Stomach (tissue), 9 donors: Measurements from ENCODE around the gene UTS2. TPM values are rescaled to one million over a fixed set of nuclear protein-coding genes. Genes with fewer than 3 reads are reported as not detected.

ENCODE experiments used
- DNase-seq, 2 donors: peaks; one replicate each; pipeline versions ENCODE4 v3.0.0 to v3.0.0-alpha.2; 2013 to 2019
- H3K27ac ChIP-seq, 5 donors: fragments of 200-600 bp in 4 of 5; sonication (generic) in 4 of 5; one replicate each; pipeline ENCODE4 v1.5.1; 2013 to 2019; ENCODE audit warnings: mild to moderate bottlenecking in 1 of 5, moderate library complexity in 1 of 5
- H3K27me3 ChIP-seq, 3 donors: fragments of 200-600 bp; sonication (generic); one replicate each; pipeline ENCODE4 v1.5.1; 2017 to 2019; ENCODE audit warnings: mixed run types in 1 of 3
- H3K36me3 ChIP-seq, 4 donors: fragments of 200-600 bp; sonication (generic); 1 replicate in 3 of 4; 2 replicates in 1 of 4; pipeline ENCODE4 v1.5.1; 2016 to 2019
- H3K4me1 ChIP-seq, 4 donors: fragments of 200-600 bp; sonication (generic); one replicate each; pipeline ENCODE4 v1.5.1; 2016 to 2019
- H3K4me3 ChIP-seq, 4 donors: fragments of 200-600 bp; sonication (generic) in 3 of 4; one replicate each; pipeline ENCODE4 v1.5.1; 2016 to 2019; ENCODE audit warnings: mild to moderate bottlenecking in 1 of 4
- H3K9me3 ChIP-seq, 4 donors: fragments of 200-600 bp; sonication (generic); one replicate each; pipeline ENCODE4 v1.5.1; 2016 to 2019
- CTCF ChIP-seq, 7 experiments: fragments of 450-650 bp in 4 of 7; fragments of 200-600 bp in 3 of 7; sonication (generic) in 3 of 7; IDR thresholded peaks; one replicate each; pipeline ENCODE4 v1.5.1; 2016 to 2019; ENCODE audit warnings: antibody characterized with exemption in 7 of 7, control low read depth in 2 of 7, mild to moderate bottlenecking in 1 of 7
- EP300 ChIP-seq: sonication (generic); formaldehyde crosslinking; IDR thresholded peaks from one replicate; pipeline ENCODE4 v1.6.1; 2017; ENCODE audit warnings: antibody characterized with exemption
- POLR2A ChIP-seq, 4 donors: fragments of 450-650 bp; IDR thresholded peaks; one replicate each; pipeline ENCODE4 v1.6.1; 2016; ENCODE audit warnings: antibody characterized with exemption in 4 of 4, control low read depth in 2 of 4, mild to moderate bottlenecking in 1 of 4, moderate library complexity in 1 of 4
- POLR2AphosphoS5 ChIP-seq, 3 donors: sonication (generic); formaldehyde crosslinking; IDR thresholded peaks; one replicate each; pipeline ENCODE4 v1.6.1; 2016; ENCODE audit warnings: antibody characterized with exemption in 3 of 3
- WGBS, 5 donors: extraction: QIAGEN DNeasy Blood & Tissue Kit in 3 of 5; methylation state at CpG; one replicate each; pipeline versions ENCODE4 v1.1.5 to v1.1.7; 2013 to 2018; 5-methylcytosine and 5-hydroxymethylcytosine counted together
- intact Hi-C: fragments of 100-400 bp; cut with DNase I; formaldehyde crosslinking; loops from one replicate; pipeline ENCODE4 v1.15.1; 2023; ENCODE audit warnings: low total_unique reads
- polyA plus RNA-seq, 3 donors: library from polyadenylated mRNA; stranded (reverse); fragments of 200-250 nt; gene quantifications; one replicate each; pipeline ENCODE4 v1.2.3, GENCODE V29; 2013
- total RNA-seq, 5 donors: library from RNA; depleted of rRNA; stranded (reverse); fragments of >200 nt; gene quantifications; one replicate each; pipeline versions ENCODE4 v1.1.0 to v1.2.3, GENCODE V29; 2014 to 2016
- donor health status: healthy with polysubstance abuse.
- donor health status: Bipolar disorder and iron deficiency.
- donor health status: healthy.

Gene UTS2
- total and polyA plus RNA-seq, 8 donors, result 0.73 TPM; not detected in 7

- intact Hi-C loops, result no loop called here
- 89 to 97% (median 95%) methylated on average over 13 of the region's 13 CpGs for WGBS, 5 donors
- Histone ChIP-seq H3K4me1 (no peaks in the 10 kb centered on the region), H3K9me3 (peaks cover 0 to 13% (median 5%) of the 10 kb centered on the region in 4 donors), H3K27me3 (no peaks in the 10 kb centered on the region), H3K4me3 (no peak overlapping the region), H3K36me3 (peaks cover 29 to 95% (median 87%) of the 10 kb centered on the region in 4 donors), H3K27ac (no peak overlapping the region)
- DNase-seq, result no peak
- no peak for TF ChIP-seq POLR2A (IDR thresholded peaks at IDR 0.05)
Observed at GRCh38 chr1:7809742-7810141, 43.1 kb downstream of the UTS2 start.

GRCh38 chr1:7808253-7808844, 44.5 kb downstream of the UTS2 start:
- 0 to 43% (median 24%) methylated on average over 1 of the region's 1 CpG for WGBS, 5 donors
- peaks cover 34 to 96% (median 90%) of the 10 kb centered on the region in 4 donors for H3K36me3 ChIP-seq
- intact Hi-C loops, result no loop called here

GRCh38 chr1:7805460-7805859, 47.4 kb downstream of the UTS2 start:
- 84 to 92% (median 92%) methylated on average over 9 of the region's 9 CpGs for WGBS, 5 donors
- H3K27me3 ChIP-seq, result no peaks in the 10 kb centered on the region
- H3K36me3 ChIP-seq, result peaks cover 23 to 97% (median 89%) of the 10 kb centered on the region in 4 donors
- H3K4me3 ChIP-seq, result no peak overlapping the region
- no peak for DNase-seq
- no peak overlapping the region for H3K27ac ChIP-seq
- no peaks in the 10 kb centered on the region for H3K9me3 ChIP-seq
- intact Hi-C loops, result no loop called here
- no peaks in the 10 kb centered on the region for H3K4me1 ChIP-seq
- TF ChIP-seq EP300, result no peak
- TF ChIP-seq POLR2AphosphoS5 (IDR thresholded peaks at IDR 0.05), result no peak
- TF ChIP-seq POLR2A (IDR thresholded peaks at IDR 0.05), result no peak
- TF ChIP-seq CTCF (IDR thresholded peaks at IDR 0.05), result no peak

More at GRCh38 chr1:7808253-7808844, 44.5 kb downstream of the UTS2 start:
- TF ChIP-seq POLR2AphosphoS5 (IDR thresholded peaks at IDR 0.05) (no peak), CTCF (IDR thresholded peaks at IDR 0.05) (peak in 3 of 7 experiments; percentile 28 to 35 (median 33))
- Histone ChIP-seq H3K4me1 (no peaks in the 10 kb centered on the region), H3K4me3 (no peak overlapping the region), H3K27me3 (no peaks in the 10 kb centered on the region), H3K9me3 (peaks cover 0 to 3% (median 2%) of the 10 kb centered on the region in 4 donors), H3K27ac (no peak overlapping the region)
- DNase-seq, result peak in 1 of 2 donors; percentile 30

Other genes with a start within 250 kb of the UTS2 start
- 100 to 1,000 TPM in 3 of 5 donors, 10 to 100 TPM in 2; 20.9 to 133 (median 112) TPM for gene VAMP3, start 81.8 kb downstream of the UTS2 start, total RNA-seq
- gene VAMP3, start 81.8 kb downstream of the UTS2 start, polyA plus RNA-seq, result 10 to 100 TPM; 42.0 to 98.5 (median 67.1) TPM
- 10 to 100 TPM in 4 of 5 donors, 1 to 10 TPM in 1; 3.8 to 55.8 (median 24.5) TPM for gene PER3, start 68.8 kb downstream of the UTS2 start, total RNA-seq
- 1 to 10 TPM; 3.2 to 9.3 (median 7.9) TPM for gene PER3, start 68.8 kb downstream of the UTS2 start, polyA plus RNA-seq
- gene TNFRSF9, start 87.8 kb upstream of the UTS2 start, total RNA-seq, result under 1 TPM in 2 of 5 donors, not detected in 3; 0.37 to 0.58 TPM
- under 1 TPM; 0.06 to 0.46 (median 0.08) TPM for gene TNFRSF9, start 87.8 kb upstream of the UTS2 start, polyA plus RNA-seq
- gene PARK7, start 108.6 kb upstream of the UTS2 start, total RNA-seq, result 100 to 1,000 TPM in 2 of 5 donors, 10 to 100 TPM in 3; 41.4 to 149 (median 98.1) TPM
- 100 to 1,000 TPM; 281 to 350 (median 311) TPM for gene PARK7, start 108.6 kb upstream of the UTS2 start, polyA plus RNA-seq
- gene ERRFI1, start 173.2 kb upstream of the UTS2 start, total RNA-seq, result 100 to 1,000 TPM in 3 of 5 donors, 10 to 100 TPM in 1, 1 to 10 TPM in 1; 3.5 to 201 (median 134) TPM
- 10 to 100 TPM; 31.4 to 47.7 (median 41.4) TPM for gene ERRFI1, start 173.2 kb upstream of the UTS2 start, polyA plus RNA-seq